Measurements from ENCODE around the gene MB21D2.

MB21D2 gene

DNA sequence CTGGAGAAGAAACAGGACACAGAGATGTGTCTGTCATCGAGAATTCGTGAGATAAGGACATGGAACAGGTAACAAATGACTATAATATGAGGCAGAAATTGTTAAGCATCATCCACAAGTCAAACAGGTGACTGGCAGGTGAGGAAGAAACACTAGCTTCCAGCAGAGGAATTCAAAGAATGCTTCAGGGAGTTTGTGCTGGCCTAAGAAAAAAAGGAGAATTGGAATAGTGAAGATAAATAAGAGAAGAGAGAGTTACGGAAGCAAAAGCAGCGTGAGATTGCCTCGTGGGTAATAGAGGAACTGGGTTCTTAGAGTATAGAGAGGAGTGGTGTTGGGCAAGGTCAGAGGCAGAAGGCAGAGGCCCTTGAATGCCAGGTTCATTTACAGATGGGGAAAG is 167.5 kb downstream of the MB21D2 start:
- CTCF ChIA-PET, result no interaction called here
- DNase-seq (ENCODE audit: extremely low spot score), result no peak
- POLR2A ChIA-PET, result no interaction called here
- no peak for TF ChIP-seq SUZ12 (IDR thresholded peaks at IDR 0.05)
- TF ChIP-seq ARNT (IDR thresholded peaks at IDR 0.05), result no peak
- no peak for TF ChIP-seq ELF4 (IDR thresholded peaks at IDR 0.05)
- no peak for TF ChIP-seq L3MBTL2 (conservative IDR thresholded peaks at IDR 0.05)
- no peak for TF ChIP-seq BHLHE40 (IDR thresholded peaks at IDR 0.05; ENCODE audit: borderline replicate concordance)
- no peak for TF ChIP-seq FOXA1 (IDR thresholded peaks at IDR 0.05)
- no peak for TF ChIP-seq SP1 (IDR thresholded peaks at IDR 0.05)
- no peak for TF ChIP-seq LEF1 (IDR thresholded peaks at IDR 0.05; ENCODE audit: borderline replicate concordance)
- TF ChIP-seq, protein P1, sequence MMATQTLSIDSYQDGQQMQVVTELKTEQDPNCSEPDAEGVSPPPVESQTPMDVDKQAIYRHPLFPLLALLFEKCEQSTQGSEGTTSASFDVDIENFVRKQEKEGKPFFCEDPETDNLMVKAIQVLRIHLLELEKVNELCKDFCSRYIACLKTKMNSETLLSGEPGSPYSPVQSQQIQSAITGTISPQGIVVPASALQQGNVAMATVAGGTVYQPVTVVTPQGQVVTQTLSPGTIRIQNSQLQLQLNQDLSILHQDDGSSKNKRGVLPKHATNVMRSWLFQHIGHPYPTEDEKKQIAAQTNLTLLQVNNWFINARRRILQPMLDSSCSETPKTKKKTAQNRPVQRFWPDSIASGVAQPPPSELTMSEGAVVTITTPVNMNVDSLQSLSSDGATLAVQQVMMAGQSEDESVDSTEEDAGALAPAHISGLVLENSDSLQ (IDR thresholded peaks at IDR 0.05), result no peak
- TF ChIP-seq FOXM1 (IDR thresholded peaks at IDR 0.05; ENCODE audit: borderline replicate concordance), result no peak
- no peak for TF ChIP-seq TARDBP (IDR thresholded peaks at IDR 0.05)

DNA sequence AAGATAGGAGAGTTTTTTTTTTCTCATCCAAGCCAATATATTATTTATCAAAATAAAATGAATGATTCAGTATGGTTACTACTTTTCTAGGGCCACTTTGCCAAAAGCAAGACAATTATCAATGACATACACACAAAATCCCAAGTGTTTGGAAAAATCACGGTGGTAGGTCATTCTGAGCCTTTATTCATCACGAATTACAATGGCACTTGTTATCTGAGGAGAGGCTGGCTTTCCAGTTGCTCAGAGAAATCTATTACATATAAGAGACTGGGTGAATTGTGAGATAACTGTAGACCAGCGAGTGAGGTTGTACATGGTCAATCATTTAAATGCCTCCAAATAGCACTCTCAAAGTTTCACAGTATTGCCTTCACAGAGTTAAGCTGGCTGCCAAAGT is 169.9 kb downstream of the MB21D2 start:
- ChIA-PET POLR2A (no interaction called here), CTCF (no interaction called here)
- no peak for DNase-seq (ENCODE audit: extremely low spot score)
- TF ChIP-seq ARNT (IDR thresholded peaks at IDR 0.05) (no peak), L3MBTL2 (conservative IDR thresholded peaks at IDR 0.05) (no peak), LEF1 (IDR thresholded peaks at IDR 0.05; ENCODE audit: borderline replicate concordance) (no peak), FOXM1 (IDR thresholded peaks at IDR 0.05; ENCODE audit: borderline replicate concordance) (no peak), TARDBP (IDR thresholded peaks at IDR 0.05) (no peak), ZNF384 (IDR thresholded peaks at IDR 0.05) (no peak), NFRKB (IDR thresholded peaks at IDR 0.05) (no peak), FOXA1 (IDR thresholded peaks at IDR 0.05) (no peak), SP1 (IDR thresholded peaks at IDR 0.05) (no peak)

DNA sequence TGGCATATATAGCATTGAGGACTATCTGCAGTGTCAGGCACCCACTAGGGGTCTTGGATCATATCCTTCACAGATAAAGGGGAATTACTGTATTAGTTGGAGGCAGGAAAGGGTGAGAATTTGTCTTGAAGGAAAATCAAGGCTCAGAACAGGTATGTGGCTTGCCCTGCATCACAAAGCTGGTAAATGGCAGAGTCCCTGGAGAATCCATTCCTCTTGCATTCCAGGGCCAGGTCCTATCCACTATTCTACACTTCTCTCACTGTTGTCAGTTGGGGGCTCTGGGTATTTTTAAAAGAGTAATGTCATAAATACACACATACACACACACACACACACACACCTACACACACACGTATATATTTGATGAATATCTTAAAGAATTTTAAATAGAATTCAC is 170.5 kb downstream of the MB21D2 start:
- POLR2A ChIA-PET, result no interaction called here
- CTCF ChIA-PET, result no interaction called here
- DNase-seq (ENCODE audit: extremely low spot score), result no peak
- TF ChIP-seq, protein P1 (IDR thresholded peaks at IDR 0.05), result no peak
- TF ChIP-seq FOXM1 (IDR thresholded peaks at IDR 0.05; ENCODE audit: borderline replicate concordance) (no peak), HDGF (IDR thresholded peaks at IDR 0.05; ENCODE audit: borderline replicate concordance) (no peak), SP1 (IDR thresholded peaks at IDR 0.05) (no peak), LEF1 (IDR thresholded peaks at IDR 0.05; ENCODE audit: borderline replicate concordance) (no peak), FOXA1 (IDR thresholded peaks at IDR 0.05) (no peak), BHLHE40 (IDR thresholded peaks at IDR 0.05; ENCODE audit: borderline replicate concordance) (no peak), ELF4 (IDR thresholded peaks at IDR 0.05) (no peak), L3MBTL2 (conservative IDR thresholded peaks at IDR 0.05) (no peak), TARDBP (IDR thresholded peaks at IDR 0.05) (no peak), ZNF384 (IDR thresholded peaks at IDR 0.05) (no peak), NFRKB (IDR thresholded peaks at IDR 0.05) (no peak)
